ENCODE data around the gene CYB5RL.
"Not testable (repeated sequence)": the region's sequence is repeated elsewhere in the genome, so short reads cannot be mapped to it uniquely, and the experiment has no call there.

Gene CYB5RL

DNA sequence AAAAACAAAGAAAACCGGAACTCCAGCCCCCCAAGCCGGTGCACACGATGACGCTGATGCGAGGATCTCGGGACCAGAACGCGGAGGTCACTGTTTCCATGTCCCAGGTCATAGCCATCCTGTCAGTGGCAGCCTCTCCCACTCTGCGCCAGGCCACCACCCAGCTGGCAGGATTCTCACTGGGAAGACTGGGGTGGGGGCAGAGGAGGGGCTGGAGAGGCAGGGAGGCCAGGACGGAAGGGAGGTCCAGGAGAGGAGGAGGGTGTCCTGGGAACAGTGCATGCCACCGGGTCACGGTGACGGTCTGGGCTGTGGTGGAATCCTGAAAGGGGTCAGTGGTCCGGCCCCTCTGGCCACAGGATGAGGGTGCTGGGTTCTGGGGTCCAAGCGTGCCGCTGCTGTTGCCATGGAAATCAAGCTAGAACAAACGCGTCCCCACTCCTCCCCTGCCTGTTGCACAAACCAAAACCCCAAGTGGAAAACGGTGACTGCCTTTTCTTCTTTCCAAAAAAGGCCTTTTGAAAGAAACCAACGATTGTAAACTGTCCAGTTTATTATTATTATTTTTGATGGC is 26.2 kb upstream of the CYB5RL start:
- DNase-seq (ENCODE audit: low read depth): no peak

DNA sequence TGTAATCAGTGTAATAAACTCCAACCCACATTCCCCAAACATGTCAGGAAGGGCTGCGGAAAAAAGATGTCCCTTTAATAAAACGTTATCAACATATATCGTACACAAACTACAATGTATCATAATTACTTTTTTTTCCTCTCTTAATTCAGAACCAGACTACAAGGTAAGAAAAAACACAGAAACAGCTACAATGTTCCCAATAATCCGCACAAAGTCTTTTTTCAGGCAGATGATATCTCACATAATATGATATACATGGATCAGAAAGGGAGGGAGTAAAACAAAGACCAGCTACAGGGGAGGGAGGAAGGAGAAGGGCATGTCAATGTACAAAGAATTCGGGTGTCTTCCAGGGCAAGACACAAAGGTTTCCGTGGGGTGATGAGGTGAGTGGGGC is 25.5 kb upstream of the CYB5RL start:
- DNase-seq (ENCODE audit: low read depth): no peak

GRCh38 chr1:54224233-54224632 is 24.4 kb upstream of the CYB5RL start:
- DNase-seq (ENCODE audit: low read depth): no peak

- no peak for DNase-seq (ENCODE audit: low read depth)
Measured at GRCh38 chr1:54223441-54224202, 23.8 kb upstream of the CYB5RL start.

DNA sequence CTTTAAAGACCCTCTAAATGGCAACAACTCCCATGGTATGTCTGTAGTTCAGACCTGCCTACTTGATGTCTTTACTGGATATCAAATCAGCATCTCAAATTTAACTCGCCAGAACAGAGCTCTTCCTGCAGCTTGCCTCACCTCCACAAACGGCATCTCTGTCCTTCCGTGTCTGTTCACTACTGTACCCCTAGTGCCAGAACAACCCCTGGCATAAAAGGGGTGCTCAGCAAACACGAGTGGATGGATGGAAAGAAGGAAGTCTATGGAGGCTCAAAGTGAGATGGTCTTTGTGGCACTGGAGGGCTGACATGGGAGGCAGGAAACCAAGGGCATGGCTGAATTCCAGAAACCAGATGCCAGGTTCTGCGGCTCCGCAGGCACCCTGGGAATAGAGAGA is 22.9 kb upstream of the CYB5RL start:
- DNase-seq (ENCODE audit: low read depth): no peak

GRCh38 chr1:54221867-54222484 is 22.1 kb upstream of the CYB5RL start:
- DNase-seq (ENCODE audit: low read depth): no peak

GRCh38 chr1:54221113-54221834 is 21.4 kb upstream of the CYB5RL start:
- DNase-seq (ENCODE audit: low read depth): no peak

DNA sequence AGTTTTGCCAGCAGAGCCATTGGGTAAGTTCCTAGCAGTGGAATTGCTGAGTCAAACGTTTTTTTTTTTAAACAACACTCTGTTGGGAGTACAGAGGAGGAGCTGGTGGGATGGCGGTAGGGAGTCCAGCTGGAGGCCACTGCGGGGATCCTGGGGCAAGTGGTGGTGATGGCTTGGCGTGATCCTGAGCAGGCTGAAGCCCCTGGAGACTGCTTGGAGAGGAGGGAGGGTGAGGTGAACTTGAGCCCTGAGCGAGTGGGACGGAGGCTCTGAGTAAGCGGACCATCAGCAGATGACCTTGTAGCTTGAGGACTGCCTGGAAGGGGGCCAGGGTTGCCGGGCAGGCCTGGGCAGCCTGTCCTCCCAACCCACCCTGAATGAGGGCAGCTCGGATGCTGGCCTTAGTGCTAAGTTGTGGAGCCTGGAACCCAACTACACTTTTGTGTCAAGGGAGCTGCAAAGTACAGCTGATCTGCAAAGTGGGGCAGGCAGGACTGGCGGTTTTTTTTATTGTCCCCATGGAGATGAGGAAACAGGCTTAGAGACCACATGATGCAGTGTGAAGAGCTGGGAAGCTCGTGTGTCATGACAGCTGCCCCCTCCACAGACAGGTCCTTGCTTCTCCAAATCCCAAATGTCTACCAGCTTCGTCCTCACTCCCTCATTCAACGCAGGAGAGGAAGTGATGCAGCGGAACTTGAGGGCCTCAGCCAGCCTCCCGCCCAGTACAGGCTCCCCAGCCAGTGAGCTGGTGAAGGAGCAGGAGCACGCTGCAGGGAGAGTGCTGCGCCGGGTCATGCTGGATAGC is 20.4 kb upstream of the CYB5RL start:
- DNase-seq (ENCODE audit: low read depth): no peak

DNA sequence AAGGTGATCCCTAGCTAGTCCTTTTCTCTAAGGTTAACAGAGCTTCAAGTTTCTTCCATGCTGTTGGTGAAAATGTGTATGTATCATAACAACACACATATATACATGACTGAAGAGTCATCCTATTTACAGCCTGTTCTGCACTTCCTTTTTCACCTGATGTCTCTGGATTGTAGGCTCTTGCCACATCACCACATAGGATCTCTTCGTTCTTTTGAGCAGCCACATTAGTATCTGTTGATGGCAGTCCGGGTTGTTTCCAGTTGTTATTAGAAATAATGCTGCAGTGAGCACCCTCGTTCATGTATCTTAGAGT is 19.8 kb upstream of the CYB5RL start:
- DNase-seq (ENCODE audit: low read depth): no peak

DNA sequence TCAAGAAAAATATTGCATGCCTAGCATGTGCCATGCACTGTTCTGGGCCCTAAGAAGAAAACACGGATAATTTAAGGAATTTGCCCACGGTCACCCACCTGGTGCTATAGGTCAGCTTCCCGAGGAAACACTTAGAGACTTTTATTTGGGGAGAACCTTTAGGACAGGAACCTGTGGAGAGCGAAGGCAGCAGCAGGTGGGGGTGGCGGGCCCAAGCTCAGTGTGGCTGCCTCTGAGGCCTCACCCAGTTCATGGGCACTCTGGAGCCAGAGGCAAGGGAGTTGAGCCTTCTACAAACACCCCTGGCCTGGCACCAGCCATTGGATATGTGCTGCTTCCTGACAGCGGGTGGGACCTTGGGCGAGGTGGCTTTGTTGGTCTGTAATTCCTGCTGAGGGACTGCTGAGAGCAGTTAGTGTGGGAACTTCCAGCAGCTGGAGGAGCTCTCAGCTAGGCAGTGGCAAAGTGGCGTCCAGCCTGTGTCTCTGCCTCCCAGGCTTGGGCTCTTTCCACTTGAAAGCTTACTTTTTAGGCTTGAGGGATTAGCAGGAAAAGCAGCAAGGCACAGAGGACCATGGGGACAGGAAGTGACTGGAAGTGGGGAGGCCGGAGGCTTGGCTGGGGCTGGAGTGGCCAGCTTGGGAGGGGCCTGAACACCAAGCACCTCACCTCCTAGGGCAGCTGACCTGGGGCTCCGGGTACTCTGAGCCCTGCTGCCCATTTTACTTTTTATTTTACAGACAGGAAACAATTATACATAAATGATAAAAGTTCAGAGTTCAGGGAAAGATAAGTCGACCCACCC is 19.3 kb upstream of the CYB5RL start:
- no peak for DNase-seq (ENCODE audit: low read depth)

DNA sequence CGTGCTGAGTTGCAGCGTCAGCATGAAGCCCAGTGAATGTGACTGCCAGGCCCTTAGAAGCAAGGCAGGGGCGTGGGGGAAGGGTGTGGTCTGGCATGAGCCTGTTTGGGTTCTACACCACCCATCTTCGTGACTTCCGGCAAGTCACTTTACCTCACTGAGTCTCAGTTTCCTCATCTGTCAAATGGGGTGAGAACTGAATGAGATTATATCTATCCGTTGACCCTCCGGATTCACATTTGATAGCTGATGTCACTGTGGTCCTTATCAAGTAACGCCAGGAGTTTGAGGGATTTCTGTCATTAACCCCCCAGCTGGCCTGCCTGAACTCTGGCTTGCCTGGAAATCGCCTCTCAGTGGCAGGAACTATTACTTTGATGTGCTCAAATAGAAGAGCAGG is 15.7 kb upstream of the CYB5RL start:
- DNase-seq (ENCODE audit: low read depth): no peak

DNA sequence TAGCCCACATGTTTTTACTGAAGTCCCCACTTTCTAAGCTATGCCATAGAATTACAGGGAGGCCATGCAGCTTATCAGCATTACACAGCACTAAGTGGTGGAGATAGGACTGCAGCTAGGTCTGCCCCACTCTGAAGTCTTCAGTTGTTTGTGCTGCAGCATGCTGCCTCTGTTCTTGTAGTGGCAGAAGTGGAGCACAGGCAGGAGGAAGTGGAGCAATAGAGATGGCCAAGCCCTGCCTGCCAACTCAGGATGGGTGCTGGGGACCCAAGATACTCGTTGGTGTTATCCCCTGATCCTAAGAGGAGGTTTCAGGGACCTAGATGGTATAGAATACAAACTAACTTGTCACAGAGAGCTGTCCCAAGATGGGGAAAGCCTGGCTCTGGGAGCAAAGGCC is 13.0 kb upstream of the CYB5RL start:
- DNase-seq (ENCODE audit: low read depth): no peak

DNA sequence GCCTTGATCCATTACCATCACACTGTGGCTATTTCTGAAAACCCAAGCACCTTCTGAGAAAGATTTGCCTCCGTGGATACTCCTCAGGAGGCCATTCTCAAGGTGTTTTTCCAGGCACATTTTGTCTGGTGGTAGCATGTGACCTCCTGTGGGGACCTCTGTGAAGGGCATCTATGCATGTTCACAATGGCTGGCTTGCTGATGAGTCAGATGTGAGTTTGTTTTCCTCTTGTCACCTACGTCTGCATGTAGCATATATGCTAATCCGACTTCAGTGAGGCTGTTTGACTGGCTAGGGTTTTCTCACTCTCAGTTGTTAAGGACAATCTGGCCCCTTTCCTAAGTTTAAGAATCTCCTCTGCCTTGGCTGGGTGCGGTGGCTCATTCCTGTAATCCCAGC is 8.1 kb upstream of the CYB5RL start:
- DNase-seq (ENCODE audit: low read depth): not testable (repeated sequence)

DNA sequence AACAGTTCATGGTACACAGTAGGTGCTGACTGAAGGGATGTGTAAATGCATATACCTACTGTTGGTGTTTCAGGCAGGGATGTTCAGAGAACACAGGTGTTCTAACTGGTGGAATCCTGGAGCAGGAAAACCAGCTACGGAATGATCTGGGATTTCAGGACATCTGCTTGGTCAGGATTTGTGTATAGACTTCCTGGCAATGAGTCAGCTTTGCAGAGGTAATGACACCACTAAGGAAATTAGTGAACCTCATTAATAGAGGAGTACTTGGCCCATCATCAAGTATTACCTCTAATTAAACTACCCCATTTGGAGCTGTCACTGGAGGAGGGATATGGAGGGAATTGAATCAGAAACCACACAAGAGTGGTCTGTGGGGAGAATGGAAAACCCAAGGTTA is 7.5 kb upstream of the CYB5RL start:
- no peak for DNase-seq (ENCODE audit: low read depth)

DNA sequence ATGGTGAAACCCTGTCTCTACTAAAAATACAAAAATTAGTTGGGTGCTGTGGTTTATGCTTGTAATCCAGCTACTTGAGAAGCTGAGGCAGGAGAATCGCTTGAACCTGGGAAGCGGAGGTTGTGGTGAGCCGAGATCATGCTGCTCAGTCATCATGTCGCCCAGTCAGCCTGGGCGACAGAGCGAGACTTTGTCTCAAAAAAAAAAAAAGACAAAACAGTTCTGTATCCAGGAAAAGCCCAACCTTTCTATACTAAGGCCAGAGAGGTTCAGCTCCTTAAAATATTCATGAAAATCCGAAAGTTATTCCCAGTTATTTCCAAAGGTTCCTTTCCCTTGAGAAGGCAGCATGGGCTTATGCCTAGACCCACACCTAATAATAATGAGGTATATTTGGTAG is 4.4 kb upstream of the CYB5RL start:
- DNase-seq (ENCODE audit: low read depth): no peak

DNA sequence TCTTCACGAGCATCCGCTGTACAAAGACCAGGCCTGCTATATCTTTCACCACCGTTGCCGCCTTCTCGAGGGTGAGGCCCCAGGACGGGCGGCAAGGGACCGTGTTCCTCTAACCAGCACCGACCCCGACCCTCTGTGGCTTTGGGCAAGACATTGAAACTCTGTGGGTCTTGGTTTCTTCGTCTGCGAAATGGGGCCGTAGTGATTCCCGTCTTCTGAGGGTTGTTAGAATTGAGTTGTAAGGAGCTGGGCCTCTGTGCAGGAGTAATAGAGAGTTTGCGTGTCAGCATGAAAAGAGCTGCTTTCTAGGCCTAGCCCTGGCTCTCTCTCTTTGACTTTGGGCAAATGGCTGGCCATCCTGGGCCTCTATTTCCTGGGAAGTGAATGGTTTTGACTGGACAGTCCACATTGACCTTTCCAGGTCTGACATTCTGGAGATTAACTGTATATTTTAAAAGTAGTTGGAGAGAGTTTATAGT is 728 bp upstream of the CYB5RL start:
- peak; percentile 22 for DNase-seq (ENCODE audit: low read depth)

- DNase-seq (ENCODE audit: low read depth): peak; percentile 26
Measured at GRCh38 chr1:54199151-54199764, 572 bp downstream of the CYB5RL start.

DNA sequence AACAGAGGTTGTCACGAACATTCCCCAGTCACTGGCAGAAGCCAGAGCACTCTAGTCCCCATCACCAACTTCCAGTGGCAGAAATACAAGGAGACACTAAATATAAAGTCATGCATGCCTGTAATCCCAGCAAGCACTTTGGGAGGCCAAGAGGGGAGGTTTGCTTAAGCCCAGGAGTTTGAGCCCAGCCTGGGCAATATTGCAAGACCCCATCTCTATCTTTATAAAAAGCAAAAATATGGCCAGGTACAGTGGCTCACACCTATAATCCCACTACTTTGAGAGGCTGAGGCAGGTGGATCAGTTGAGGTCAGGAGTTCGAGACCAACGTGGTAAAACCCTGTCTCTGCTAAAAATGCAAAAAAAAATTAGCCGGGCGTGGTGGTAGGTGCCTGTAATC is 6.4 kb downstream of the CYB5RL start:
- no peak for DNase-seq (ENCODE audit: low read depth)

DNA sequence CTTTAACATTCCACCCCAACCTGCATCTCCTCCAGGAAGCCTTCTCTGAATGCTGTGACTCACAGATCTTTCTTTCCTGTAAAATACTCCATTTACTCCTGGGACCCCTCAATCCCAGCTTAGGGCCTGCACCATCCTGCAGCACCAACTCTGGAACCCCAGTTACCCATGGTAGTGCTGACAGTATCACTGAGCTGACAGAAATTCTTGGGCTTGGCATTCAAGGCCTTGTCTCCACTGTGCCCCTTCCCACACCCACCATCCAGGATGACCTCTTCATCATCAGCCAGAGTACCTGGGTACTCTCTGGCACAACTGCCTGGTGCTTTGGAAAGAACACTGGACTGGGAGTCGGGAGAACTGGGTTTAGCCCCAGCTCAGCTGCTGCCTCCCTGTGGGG is 8.3 kb downstream of the CYB5RL start:
- no peak for DNase-seq (ENCODE audit: low read depth)

GRCh38 chr1:54190526-54190925 is 9.3 kb downstream of the CYB5RL start:
- no peak for DNase-seq (ENCODE audit: low read depth)

GRCh38 chr1:54188291-54188690 is 11.5 kb downstream of the CYB5RL start:
- DNase-seq (ENCODE audit: low read depth): peak; percentile 17
